RKO (cell line): ENCODE data around the gene TMEM218.

Experiments
- DNase-seq: peaks from one replicate; pipeline ENCODE4 v3.0.0-alpha.2; 2016; ENCODE audit warnings: low spot score

The TMEM218 gene

GRCh38 chr11:125129316-125129993, 18.0 kb upstream of the TMEM218 start:
- no peak for DNase-seq

- peak; percentile 45 for DNase-seq
Observed at GRCh38 chr11:125128450-125128849, 17.0 kb upstream of the TMEM218 start.

- no peak for DNase-seq
Observed at GRCh38 chr11:125124618-125124992, 13.2 kb upstream of the TMEM218 start.

- DNase-seq = peak; percentile 66
Observed at GRCh38 chr11:125123947-125124617, 12.7 kb upstream of the TMEM218 start.

- DNase-seq = no peak
Observed at GRCh38 chr11:125123194-125123946, 11.9 kb upstream of the TMEM218 start.

GRCh38 chr11:125117429-125117828, 6.0 kb upstream of the TMEM218 start:
- no peak for DNase-seq

GRCh38 chr11:125114518-125114917, 3.1 kb upstream of the TMEM218 start:
- DNase-seq = no peak

GRCh38 chr11:125112208-125112604, 780 bp upstream of the TMEM218 start:
- DNase-seq = no peak

- peak; percentile 26 for DNase-seq
Observed at GRCh38 chr11:125111001-125111342, 454 bp downstream of the TMEM218 start.

GRCh38 chr11:125110506-125110905, 920 bp downstream of the TMEM218 start:
- DNase-seq = peak; percentile 50

- no peak for DNase-seq
Observed at GRCh38 chr11:125108469-125108868, 3.0 kb downstream of the TMEM218 start.

GRCh38 chr11:125105926-125106325, 5.5 kb downstream of the TMEM218 start:
- DNase-seq = no peak

GRCh38 chr11:125102510-125102909, 8.9 kb downstream of the TMEM218 start:
- DNase-seq = no peak

- no peak for DNase-seq
Observed at GRCh38 chr11:125102025-125102424, 9.4 kb downstream of the TMEM218 start.

- DNase-seq = no peak
Observed at GRCh38 chr11:125101596-125101995, 9.8 kb downstream of the TMEM218 start.

GRCh38 chr11:125100136-125100535, 11.3 kb downstream of the TMEM218 start:
- no peak for DNase-seq

GRCh38 chr11:125094731-125095130, 16.7 kb downstream of the TMEM218 start:
- no peak for DNase-seq

- DNase-seq = no peak
Observed at GRCh38 chr11:125093502-125093901, 17.9 kb downstream of the TMEM218 start.

GRCh38 chr11:125092669-125093068, 18.8 kb downstream of the TMEM218 start:
- no peak for DNase-seq

GRCh38 chr11:125091877-125092664, 19.4 kb downstream of the TMEM218 start:
- DNase-seq = no peak

- peak; percentile 57 for DNase-seq
Observed at GRCh38 chr11:125091247-125091876, 20.1 kb downstream of the TMEM218 start.

GRCh38 chr11:125090816-125091215, 20.6 kb downstream of the TMEM218 start:
- no peak for DNase-seq
